ENCODE measurements around the gene UBLCP1.
"Not testable (repeated sequence)": the region's sequence is repeated elsewhere in the genome, so short reads cannot be mapped to it uniquely, and the experiment has no call there.

Gene UBLCP1

GRCh38 chr5:159235871-159236520 is 27.1 kb upstream of the UBLCP1 start:
- DNase-seq (ENCODE audit: low spot score); H3K27me3 Mint-ChIP-seq (ENCODE audit: low read depth); H3K36me3 Mint-ChIP-seq (ENCODE audit: low read depth); H3K9me3 Mint-ChIP-seq; H3K4me1 Mint-ChIP-seq (ENCODE audit: low read depth); H3K4me3 Mint-ChIP-seq; H3K27ac Mint-ChIP-seq: not testable (repeated sequence)

DNA sequence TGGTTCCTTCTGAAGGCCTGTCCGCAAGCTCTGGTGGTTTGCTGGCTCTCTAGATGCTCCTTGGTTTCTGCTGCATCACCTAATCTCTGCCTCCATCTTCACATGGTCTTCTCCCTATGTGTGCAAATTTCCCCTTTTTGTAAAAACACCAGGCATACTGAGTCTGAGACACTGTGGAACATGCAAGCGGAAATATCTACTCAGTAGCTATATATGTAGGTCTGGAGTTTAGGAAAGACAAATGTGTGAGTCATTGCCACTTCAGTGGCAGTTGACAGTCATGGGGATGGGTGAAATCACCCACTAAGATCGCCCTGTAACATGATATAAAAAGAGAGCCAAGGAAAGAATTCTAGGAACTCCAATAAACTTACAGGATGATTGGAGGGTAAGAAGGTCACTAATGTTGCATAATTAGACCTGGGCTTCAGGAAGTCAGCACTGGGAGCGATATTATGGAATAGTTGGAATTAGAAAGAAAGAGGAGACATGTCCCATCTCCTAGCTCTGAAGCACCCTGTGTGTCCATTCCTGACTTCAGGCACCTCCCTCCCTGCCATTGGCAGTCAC is 22.7 kb upstream of the UBLCP1 start:
- Mint-ChIP-seq H3K36me3 (ENCODE audit: low read depth) (no peaks in the 10 kb centered on the region), H3K27me3 (ENCODE audit: low read depth) (no peaks in the 10 kb centered on the region), H3K27ac (no peak overlapping the region), H3K4me3 (no peak overlapping the region), H3K9me3 (no peaks in the 10 kb centered on the region), H3K4me1 (ENCODE audit: low read depth) (peaks cover 16% of the 10 kb centered on the region)
- peak; percentile 35 for DNase-seq (ENCODE audit: low spot score)

DNA sequence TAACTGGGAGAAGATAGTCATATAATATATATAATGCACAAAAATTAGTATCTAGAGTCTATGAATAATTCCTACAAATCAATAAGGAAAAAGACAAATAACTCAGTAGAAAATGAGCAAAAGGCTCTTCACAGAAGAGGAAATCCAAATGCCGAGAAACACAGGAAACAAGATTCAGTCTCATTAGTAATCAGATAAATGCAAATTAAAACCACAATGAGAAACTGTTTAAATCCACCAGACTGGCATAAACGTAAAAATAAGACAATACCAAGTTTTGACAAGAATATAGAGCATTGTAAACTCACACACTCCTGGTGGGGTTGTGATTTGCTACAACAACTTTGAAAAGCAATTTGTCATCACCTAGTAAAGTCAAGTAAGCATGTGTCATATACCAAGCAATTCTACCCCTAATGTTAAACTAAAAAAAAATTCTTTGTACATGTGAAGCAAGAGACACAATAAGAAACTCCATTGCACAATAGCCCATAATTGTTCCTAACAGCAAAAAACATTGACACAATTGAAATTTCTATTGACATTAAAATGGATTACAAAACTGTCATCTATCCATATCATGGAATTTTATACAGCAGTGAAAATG is 21.0 kb upstream of the UBLCP1 start:
- H3K27ac Mint-ChIP-seq, result no peak overlapping the region
- no peak for DNase-seq (ENCODE audit: low spot score)
- H3K4me1 Mint-ChIP-seq (ENCODE audit: low read depth), result peaks cover 16% of the 10 kb centered on the region
- H3K4me3 Mint-ChIP-seq, result no peak overlapping the region
- H3K27me3 Mint-ChIP-seq (ENCODE audit: low read depth), result peaks cover 5% of the 10 kb centered on the region
- H3K36me3 Mint-ChIP-seq (ENCODE audit: low read depth), result no peaks in the 10 kb centered on the region
- no peaks in the 10 kb centered on the region for H3K9me3 Mint-ChIP-seq

GRCh38 chr5:159242656-159243055 is 20.4 kb upstream of the UBLCP1 start:
- H3K4me3 Mint-ChIP-seq, result no peak overlapping the region
- H3K27me3 Mint-ChIP-seq (ENCODE audit: low read depth), result peaks cover 5% of the 10 kb centered on the region
- peaks cover 16% of the 10 kb centered on the region for H3K4me1 Mint-ChIP-seq (ENCODE audit: low read depth)
- H3K9me3 Mint-ChIP-seq, result no peaks in the 10 kb centered on the region
- no peak overlapping the region for H3K27ac Mint-ChIP-seq
- no peak for DNase-seq (ENCODE audit: low spot score)
- no peaks in the 10 kb centered on the region for H3K36me3 Mint-ChIP-seq (ENCODE audit: low read depth)

DNA sequence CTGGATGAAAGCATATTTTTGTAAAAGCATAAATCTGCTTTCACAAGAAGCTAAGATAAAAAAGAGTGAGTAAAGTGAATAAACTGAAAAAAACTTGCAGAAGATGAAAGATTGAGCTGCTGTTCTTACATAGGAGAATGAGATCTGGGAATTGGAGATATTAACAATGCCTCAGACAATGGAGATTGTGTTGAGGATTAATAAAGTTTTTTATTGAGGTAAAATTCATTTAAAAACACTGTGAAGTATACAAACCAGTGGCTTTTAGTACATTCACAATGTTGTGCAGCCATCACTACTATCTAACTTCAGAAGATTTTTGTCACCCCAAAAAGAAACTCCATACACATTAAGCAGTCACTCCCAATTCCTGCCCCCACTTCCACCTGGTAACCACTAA is 19.7 kb upstream of the UBLCP1 start:
- Mint-ChIP-seq H3K4me3 (no peak overlapping the region), H3K27me3 (ENCODE audit: low read depth) (peaks cover 7% of the 10 kb centered on the region), H3K27ac (no peak overlapping the region), H3K36me3 (ENCODE audit: low read depth) (no peaks in the 10 kb centered on the region), H3K4me1 (ENCODE audit: low read depth) (peaks cover 16% of the 10 kb centered on the region), H3K9me3 (no peaks in the 10 kb centered on the region)
- DNase-seq (ENCODE audit: low spot score), result no peak

DNA sequence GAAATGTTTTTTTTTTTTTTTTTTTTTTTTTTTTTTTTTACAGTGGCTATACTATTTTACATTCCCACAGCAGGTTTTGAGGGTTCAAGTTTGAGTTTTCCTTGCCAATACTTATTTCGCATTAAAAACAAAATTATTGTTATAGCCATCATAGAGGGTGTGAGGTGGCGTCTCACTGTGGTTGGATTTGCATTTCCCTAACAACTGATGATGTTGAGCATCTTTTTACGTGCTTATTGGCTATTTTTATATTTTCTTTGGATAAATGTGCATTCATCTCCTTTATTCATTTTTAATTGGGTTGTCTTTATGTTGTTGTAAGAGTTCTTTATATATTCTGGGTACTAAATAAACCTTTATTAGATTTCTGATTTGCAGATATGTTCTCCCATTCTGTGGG is 18.9 kb upstream of the UBLCP1 start:
- peaks cover 16% of the 10 kb centered on the region for H3K4me1 Mint-ChIP-seq (ENCODE audit: low read depth)
- H3K27me3 Mint-ChIP-seq (ENCODE audit: low read depth), result peaks cover 10% of the 10 kb centered on the region
- no peak overlapping the region for H3K27ac Mint-ChIP-seq

GRCh38 chr5:159244890-159245289 is 18.2 kb upstream of the UBLCP1 start:
- Mint-ChIP-seq H3K27ac (no peak overlapping the region), H3K4me3 (no peak overlapping the region), H3K9me3 (no peaks in the 10 kb centered on the region), H3K4me1 (ENCODE audit: low read depth) (peaks cover 16% of the 10 kb centered on the region), H3K27me3 (ENCODE audit: low read depth) (peaks cover 10% of the 10 kb centered on the region), H3K36me3 (ENCODE audit: low read depth) (no peaks in the 10 kb centered on the region)
- DNase-seq (ENCODE audit: low spot score), result no peak

More for the DNA sequence above, 18.9 kb upstream of the UBLCP1 start:
- H3K9me3 Mint-ChIP-seq, result no peaks in the 10 kb centered on the region
- no peak for DNase-seq (ENCODE audit: low spot score)
- H3K4me3 Mint-ChIP-seq, result no peak overlapping the region
- H3K36me3 Mint-ChIP-seq (ENCODE audit: low read depth), result no peaks in the 10 kb centered on the region

- Mint-ChIP-seq H3K9me3 (no peaks in the 10 kb centered on the region), H3K4me3 (no peak overlapping the region), H3K27ac (no peak overlapping the region), H3K36me3 (ENCODE audit: low read depth) (no peaks in the 10 kb centered on the region), H3K27me3 (ENCODE audit: low read depth) (peaks cover 10% of the 10 kb centered on the region), H3K4me1 (ENCODE audit: low read depth) (no peaks in the 10 kb centered on the region)
- no peak for DNase-seq (ENCODE audit: low spot score)
Observed at GRCh38 chr5:159249158-159249557, 13.9 kb upstream of the UBLCP1 start.

DNA sequence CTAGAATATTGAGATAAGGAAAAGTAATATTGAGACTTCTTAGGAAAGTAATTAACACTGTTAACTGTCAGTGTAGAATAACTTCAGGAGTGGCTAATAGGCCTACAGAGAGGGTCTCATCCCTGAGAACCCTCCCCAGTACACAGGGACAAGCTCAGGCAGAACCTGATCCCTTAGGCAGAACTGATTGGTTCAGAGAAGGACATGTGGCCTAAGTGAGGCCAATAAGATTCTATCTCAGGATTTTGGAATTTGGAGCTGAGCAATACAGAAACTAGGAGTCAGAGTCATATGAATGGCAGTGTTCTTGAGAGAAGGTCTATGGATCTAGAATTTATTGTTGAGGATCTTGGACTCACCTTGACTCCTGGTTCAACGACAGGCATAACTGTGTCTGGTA is 10.9 kb upstream of the UBLCP1 start:
- no peaks in the 10 kb centered on the region for H3K4me1 Mint-ChIP-seq (ENCODE audit: low read depth)
- no peak overlapping the region for H3K4me3 Mint-ChIP-seq
- peaks cover 11% of the 10 kb centered on the region for H3K27me3 Mint-ChIP-seq (ENCODE audit: low read depth)
- no peak overlapping the region for H3K27ac Mint-ChIP-seq
- H3K36me3 Mint-ChIP-seq (ENCODE audit: low read depth), result no peaks in the 10 kb centered on the region
- no peak for DNase-seq (ENCODE audit: low spot score)
- H3K9me3 Mint-ChIP-seq, result no peaks in the 10 kb centered on the region

DNA sequence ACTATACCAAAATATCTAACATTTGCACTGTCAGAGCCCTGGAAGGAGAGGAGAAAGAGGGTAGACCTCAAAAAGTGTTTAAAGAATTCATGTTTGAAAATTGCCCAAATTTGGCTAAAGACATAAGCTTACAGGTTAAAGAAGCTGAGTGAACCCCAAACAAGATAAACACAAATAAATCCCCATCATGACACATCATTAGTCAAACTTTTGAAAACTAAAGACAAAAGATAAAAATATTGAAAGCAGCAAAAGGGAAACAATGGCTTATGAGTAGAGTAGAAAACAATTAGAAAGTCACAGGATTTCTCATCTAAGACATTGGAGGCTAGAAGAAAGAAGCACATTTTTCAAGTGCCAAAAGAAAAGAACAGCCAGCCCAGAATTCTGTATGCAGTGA is 6.1 kb upstream of the UBLCP1 start:
- Mint-ChIP-seq H3K9me3 (peaks cover 4% of the 10 kb centered on the region), H3K4me1 (ENCODE audit: low read depth) (peaks cover 6% of the 10 kb centered on the region), H3K4me3 (no peak overlapping the region), H3K36me3 (ENCODE audit: low read depth) (no peaks in the 10 kb centered on the region), H3K27me3 (ENCODE audit: low read depth) (peaks cover 14% of the 10 kb centered on the region), H3K27ac (no peak overlapping the region)
- no peak for DNase-seq (ENCODE audit: low spot score)

DNA sequence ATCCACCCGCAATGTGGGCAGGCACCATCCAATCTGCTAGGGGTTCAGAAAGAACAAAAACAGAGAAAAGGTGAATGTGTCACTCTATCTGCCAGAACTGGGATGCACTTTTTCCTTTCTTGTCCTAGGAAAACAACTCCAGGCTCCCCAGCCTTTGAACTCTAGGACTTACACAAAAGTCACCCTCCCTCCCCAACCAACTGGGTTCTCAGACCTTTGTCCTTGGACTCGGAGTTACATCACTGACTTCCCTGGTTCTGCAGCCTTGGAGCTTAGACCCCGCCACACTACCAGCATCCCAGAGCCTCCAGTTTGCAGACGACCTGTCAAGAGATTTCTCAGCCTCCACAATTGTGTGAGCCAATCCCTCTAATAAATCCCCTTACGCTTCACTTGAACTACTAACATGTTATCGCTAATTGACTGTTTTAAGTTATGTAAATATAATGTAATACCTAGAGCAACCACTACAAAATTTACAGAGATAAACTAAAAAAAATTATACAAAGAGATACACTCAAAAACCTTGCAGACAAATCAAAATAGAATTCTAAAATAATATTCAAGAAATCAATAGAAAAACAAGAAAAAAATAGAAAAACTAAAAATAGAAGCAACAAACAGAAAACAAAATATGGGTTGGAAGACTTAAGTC is 5.3 kb upstream of the UBLCP1 start:
- peaks cover 10% of the 10 kb centered on the region for H3K4me1 Mint-ChIP-seq (ENCODE audit: low read depth)
- peaks cover 4% of the 10 kb centered on the region for H3K9me3 Mint-ChIP-seq
- peaks cover 14% of the 10 kb centered on the region for H3K27me3 Mint-ChIP-seq (ENCODE audit: low read depth)
- no peak overlapping the region for H3K4me3 Mint-ChIP-seq
- no peak for DNase-seq (ENCODE audit: low spot score)
- no peak overlapping the region for H3K27ac Mint-ChIP-seq
- H3K36me3 Mint-ChIP-seq (ENCODE audit: low read depth), result peaks cover 1% of the 10 kb centered on the region

GRCh38 chr5:159258361-159258760 is 4.7 kb upstream of the UBLCP1 start:
- Mint-ChIP-seq H3K27ac (no peak overlapping the region), H3K36me3 (ENCODE audit: low read depth) (peaks cover 3% of the 10 kb centered on the region), H3K9me3 (peaks cover 4% of the 10 kb centered on the region), H3K4me3 (no peak overlapping the region), H3K27me3 (ENCODE audit: low read depth) (peaks cover 14% of the 10 kb centered on the region), H3K4me1 (ENCODE audit: low read depth) (peaks cover 10% of the 10 kb centered on the region)
- DNase-seq (ENCODE audit: low spot score), result no peak

DNA sequence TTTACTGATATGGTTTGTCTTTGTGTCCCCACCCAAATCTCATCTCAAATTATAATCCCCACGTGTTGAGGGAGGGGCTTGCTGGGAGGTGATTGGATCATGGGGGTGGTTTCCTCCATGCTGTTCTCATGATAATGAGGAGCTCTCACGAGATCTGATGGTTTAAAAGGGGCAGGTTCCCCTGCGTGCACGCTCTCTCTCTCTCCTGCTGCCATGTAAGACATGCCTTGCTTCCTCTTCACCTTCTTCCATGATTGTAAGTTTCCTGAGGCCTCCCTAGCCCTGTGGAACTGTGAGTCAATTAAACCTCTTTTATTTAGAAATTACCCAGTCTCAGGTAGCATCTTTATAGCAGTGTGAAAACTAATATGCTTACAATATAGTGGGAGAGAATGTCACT is 2.9 kb upstream of the UBLCP1 start:
- H3K9me3 Mint-ChIP-seq; H3K4me3 Mint-ChIP-seq; H3K27ac Mint-ChIP-seq; H3K36me3 Mint-ChIP-seq (ENCODE audit: low read depth); DNase-seq (ENCODE audit: low spot score): not testable (repeated sequence)
- Mint-ChIP-seq H3K27me3 (ENCODE audit: low read depth) (peaks cover 14% of the 10 kb centered on the region), H3K4me1 (ENCODE audit: low read depth) (peaks cover 19% of the 10 kb centered on the region)

DNA sequence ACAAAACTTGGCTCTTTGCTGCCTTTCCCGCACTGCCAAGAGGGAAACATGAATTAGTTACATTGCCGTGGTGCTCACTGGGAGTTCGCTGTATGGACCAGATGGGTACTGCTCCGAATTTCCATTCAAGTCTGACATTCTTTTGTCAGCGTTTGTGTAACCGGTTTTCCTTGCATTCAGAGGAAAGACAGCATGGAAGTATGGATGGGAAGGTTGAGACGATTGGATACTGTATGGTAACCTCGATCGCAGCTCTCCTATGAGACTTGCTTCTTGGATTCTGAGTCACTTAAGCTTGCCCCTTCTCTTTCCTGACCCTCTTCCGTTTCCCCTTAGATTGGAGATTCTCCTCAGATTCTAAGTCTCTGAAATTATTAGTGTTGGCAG is 625 bp upstream of the UBLCP1 start:
- DNase-seq (ENCODE audit: low spot score), result no peak
- Mint-ChIP-seq H3K9me3 (peaks cover 21% of the 10 kb centered on the region), H3K27me3 (ENCODE audit: low read depth) (peaks cover 6% of the 10 kb centered on the region), H3K27ac (peak overlapping the region; percentile 97), H3K4me1 (ENCODE audit: low read depth) (peaks cover 20% of the 10 kb centered on the region), H3K4me3 (peak overlapping the region; percentile 96), H3K36me3 (ENCODE audit: low read depth) (peaks cover 27% of the 10 kb centered on the region)

Measured in T-helper 2 cell treated with Interferon-gamma antibody and Interleukin-4, amounts not matched to agents 5 μg/mL and 100 μg/mL, for 36 hours (primary cell).